NB4 (cell line): Measurements from ENCODE around the gene PSTPIP2.

ENCODE experiments used
- POLR2A ChIP-seq: IDR thresholded peaks from 2 replicates; pipeline ENCODE4 v1.6.1; 2011; ENCODE audit warnings: mild to moderate bottlenecking; ENCODE audit not compliant: insufficient read length; ENCODE audit errors: extremely low read depth
- TF ChIP-seq, protein P1 (sequence below): IDR thresholded peaks from one replicate; pipeline ENCODE4 v1.5.1; 2012; ENCODE audit warnings: low read depth, low read length

DNA sequence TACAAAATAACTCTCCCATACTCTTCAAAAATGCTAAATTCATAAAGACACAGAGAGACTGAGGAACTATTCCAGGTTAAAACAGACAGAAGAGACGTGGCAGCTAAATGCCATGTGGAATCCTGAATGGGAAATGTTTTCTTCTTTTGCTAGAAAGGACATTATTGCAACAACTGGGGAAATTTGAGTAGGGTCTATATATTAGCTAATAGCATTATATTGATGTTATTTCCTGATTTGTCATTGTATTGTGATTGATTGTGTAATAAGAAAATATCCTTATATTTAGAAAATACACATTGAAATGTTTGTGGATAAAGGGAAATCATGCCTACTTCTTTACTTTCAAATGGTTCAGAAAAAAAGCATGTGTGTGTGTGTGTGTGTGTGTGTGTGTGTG is 23.4 kb downstream of the PSTPIP2 start:
- TF ChIP-seq, protein P1, sequence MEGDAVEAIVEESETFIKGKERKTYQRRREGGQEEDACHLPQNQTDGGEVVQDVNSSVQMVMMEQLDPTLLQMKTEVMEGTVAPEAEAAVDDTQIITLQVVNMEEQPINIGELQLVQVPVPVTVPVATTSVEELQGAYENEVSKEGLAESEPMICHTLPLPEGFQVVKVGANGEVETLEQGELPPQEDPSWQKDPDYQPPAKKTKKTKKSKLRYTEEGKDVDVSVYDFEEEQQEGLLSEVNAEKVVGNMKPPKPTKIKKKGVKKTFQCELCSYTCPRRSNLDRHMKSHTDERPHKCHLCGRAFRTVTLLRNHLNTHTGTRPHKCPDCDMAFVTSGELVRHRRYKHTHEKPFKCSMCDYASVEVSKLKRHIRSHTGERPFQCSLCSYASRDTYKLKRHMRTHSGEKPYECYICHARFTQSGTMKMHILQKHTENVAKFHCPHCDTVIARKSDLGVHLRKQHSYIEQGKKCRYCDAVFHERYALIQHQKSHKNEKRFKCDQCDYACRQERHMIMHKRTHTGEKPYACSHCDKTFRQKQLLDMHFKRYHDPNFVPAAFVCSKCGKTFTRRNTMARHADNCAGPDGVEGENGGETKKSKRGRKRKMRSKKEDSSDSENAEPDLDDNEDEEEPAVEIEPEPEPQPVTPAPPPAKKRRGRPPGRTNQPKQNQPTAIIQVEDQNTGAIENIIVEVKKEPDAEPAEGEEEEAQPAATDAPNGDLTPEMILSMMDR = no peak
- no peak for TF ChIP-seq POLR2A
